GM19397 (cell line): ENCODE data around the gene MACROD2.
"Not testable (repeated sequence)": the region's sequence is repeated elsewhere in the genome, so short reads cannot be mapped to it uniquely, and the experiment has no call there.

Experiments used
- ATAC-seq: cut with Tn5 transposase; IDR thresholded peaks from one replicate; pipeline ENCODE4 v1.9.1; 2021; ENCODE audit warnings: mild to moderate bottlenecking, moderate library complexity; ENCODE audit not compliant: unreplicated experiment

Gene MACROD2

DNA sequence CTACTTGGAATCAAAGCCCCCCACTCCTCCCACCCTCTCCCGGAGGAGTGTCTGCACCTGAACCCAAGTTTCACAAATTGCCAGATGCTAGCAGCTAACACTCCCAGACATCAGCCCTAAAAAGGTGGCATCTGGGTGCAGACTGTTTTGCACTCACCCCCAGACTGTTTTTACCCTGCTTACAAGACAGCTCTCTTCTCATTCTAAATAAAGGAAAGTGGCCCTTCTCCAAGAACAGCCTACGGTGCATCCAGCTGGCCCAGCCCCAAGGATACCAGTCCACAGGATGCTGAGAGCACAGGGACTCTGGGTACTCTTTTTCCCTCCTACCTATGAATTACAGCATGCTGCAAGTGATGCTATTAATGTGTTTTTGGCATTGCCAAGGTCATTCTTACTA, 1184.1 kb downstream of the MACROD2 start:
- ATAC-seq, result no peak

DNA sequence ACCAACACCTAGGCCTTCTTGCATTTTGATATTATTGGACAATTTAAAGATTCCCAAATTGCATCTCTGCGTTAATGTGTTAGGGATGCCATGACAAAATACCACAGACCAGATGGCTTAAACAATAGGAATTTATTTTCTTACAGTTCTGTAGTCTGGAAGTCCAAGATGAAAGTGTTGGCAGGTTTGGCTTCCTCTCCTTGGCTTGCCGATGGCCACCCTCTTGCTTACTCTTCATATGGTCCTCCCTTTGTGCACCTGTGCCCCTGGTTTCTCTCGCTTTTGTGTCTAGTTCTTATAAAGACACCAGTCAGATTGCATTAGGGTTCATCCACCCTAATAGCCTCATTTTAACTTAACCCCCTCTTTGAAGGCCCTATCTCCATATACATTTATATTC, 1184.5 kb downstream of the MACROD2 start:
- no peak for ATAC-seq

DNA sequence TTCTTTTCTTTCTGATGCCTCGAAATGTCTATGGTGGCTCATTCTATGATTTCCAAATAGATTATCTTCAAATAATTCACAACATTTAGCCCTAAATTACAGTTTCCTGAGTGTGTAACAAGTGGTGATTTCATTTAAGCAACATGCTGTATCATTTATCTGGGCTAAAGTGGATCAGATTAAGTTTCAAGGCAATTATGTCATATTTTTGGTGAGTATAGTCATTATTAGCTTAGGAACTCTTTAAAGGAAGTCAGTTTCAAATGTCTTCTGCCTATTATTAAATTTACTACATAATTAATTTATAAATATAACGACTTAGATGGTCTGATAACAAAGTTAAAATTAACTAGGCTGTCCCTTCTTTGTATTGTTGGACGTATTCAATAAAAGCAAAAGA, 1190.0 kb downstream of the MACROD2 start:
- no peak for ATAC-seq

DNA sequence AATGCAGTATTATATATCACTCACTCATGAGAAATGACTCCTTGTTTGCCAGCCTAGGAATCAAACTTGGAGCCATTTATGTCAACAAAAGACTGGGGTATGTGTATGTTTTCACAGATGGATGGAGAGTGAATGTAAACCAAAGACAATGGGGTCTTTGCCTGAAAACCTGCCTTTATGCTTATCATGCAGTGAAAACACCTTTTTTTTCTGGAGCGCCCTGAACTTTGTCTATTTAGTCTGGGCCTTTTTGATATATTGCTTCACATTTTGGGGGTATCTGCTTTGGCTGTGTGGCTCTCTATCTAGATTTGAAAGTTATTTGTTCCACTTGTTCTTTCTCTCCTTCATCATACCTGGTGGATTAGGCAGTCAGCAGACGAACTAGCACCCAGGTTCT, 1190.6 kb downstream of the MACROD2 start:
- ATAC-seq, result no peak

DNA sequence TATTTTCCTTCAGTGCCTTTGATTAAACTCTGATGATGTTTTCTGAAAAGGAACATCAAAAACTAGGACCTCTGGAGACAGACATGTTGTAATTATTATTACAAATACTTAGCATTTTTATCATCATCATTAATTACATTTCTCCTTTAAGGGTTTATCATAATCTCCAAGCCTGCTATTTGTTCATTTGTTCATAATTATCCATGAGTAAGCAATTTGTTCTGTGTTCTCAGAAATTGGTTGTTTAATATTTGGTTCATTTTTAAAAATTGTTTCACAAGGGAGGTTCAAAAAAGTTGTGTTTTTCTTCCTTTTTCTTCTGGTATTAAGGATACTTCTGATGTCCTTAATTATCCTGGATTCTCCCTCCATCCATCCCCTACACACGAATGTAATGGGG, 1192.3 kb downstream of the MACROD2 start:
- no peak for ATAC-seq

DNA sequence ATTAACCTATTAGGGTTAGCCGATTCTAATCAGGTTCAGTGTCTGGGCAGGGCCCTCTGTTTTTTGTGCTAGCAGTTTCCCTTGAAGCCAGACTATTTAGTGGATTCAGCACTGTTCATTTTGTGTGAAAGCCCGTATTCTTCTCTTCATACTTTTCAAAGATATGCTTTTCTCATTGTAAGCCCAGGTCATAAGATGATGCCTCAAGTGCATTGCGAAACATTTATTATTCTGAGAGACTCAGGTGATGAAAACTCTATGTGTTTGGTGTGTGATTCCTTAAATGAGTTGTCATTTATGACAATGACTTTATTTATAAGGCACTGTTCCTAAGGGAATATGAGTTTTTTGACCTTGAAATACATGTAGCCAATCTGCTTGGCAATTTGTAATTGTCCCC, 1193.1 kb downstream of the MACROD2 start:
- no peak for ATAC-seq

DNA sequence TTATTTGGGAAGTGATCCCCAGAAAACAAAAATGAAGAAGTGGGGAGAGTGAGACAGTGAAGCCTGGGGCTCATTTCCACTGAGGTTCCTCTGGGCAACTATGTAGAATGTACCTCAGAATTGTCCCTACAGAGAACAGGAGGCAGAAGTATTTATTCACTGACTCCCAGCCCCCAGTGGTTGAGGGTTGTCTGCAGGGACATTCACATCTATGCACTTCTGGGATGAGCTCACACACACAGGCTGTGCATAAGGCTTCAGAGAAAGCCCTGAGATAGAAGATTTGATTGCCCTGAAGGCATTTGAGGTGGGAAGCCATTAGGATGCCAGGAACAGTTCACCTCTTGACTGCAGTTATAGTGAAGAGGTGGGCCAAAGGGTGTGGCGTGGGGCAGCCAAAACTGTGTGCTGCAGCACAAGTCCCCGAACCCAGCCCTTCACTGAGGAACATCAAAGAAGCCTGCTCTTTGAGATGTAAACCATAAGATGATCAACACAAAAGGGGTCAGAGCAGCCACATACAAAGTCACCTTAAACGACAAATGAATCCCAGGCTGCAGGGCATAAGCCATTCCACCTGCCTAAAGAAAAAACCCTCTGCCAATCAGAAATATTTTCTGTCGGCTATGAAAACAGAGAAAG, 1195.9 kb downstream of the MACROD2 start:
- ATAC-seq, result no peak

DNA sequence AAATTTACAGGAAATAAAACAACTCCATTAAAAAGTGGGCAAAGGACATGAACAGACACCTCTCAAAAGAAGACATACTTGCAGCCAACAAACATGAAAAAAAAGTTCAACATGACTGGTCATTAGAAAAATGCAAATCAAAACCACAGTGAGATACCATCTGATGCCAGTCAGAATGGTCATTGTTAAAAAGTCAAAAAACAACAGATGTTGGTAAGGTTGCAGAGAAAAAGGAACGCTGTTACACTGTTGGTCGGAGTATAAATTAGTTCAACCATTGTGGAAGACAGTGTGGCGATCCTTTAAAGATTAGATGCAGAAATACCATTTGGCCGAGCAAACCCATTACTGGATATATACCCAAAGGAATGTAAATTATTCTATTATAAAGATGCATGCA, 1200.1 kb downstream of the MACROD2 start:
- no peak for ATAC-seq

DNA sequence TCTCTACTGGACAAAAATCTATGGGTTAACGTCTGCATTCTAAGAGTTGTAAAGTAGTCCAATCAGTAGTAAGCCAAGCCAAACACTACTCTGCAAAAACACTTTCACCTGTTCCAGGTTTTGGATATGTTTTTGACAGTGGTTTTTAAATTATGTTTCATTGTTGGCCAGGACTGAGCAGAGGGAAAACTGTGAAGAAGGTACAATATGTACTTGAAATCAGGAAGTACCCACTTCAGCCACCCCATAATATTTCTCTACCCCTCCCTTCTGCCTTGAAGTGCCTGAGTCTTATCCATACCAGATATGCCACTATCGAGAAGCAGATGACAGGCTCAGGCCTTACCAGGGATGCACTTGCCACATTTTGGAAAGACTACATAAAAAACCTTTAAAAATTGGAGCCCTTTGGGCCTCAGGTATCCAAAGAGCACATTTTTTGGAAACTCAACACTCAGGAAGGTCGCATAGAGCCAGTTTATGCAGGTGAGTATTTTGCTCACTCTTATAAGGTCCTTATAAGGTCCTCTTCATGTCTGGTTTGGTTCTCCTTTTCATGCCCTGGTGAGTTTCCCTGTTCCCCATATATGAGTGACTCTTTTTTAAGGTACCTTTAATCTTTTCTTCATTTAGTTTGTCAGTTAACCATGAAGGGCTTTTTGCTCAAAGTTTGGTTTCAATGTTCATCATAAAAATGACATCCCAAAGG, 1201.4 kb downstream of the MACROD2 start:
- no peak for ATAC-seq

DNA sequence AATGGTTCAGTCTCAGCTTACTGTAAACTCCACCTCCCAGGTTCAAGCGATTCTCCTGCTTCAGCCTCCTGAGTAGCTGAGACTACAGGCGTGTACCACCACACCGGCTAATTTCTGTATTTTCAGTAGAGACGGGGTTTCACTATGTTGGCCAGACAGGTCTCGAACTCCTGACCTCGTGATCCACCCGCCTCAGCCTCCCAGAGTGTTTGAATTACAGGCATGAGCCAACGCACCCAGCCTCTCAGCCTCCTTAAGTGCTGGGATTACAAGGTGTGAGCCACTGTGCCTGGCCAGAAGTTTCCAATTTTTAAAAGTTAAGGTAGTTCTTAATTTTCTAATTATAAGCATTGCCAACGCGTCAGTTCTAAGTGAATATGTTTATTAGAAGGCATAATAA, 1202.7 kb downstream of the MACROD2 start:
- not testable (repeated sequence) for ATAC-seq

DNA sequence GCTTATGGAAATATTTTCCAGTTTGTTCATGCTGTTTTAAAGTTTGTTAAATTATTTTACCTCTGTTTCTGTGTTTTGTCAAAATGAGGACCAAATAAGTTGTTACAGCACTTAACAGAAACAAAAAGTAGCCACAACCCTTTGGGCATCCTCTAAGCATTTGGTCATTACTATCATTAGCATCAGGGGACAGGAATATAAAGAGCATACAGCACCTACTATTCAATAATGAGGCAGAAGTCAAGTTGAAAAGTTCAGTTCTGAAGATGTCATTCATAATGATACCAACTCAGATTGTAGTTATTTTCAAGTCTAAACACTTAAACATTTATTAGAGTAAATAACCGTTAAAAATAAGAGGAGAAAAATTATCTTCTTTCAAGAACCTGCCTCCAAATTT, 1204.4 kb downstream of the MACROD2 start:
- no peak for ATAC-seq

DNA sequence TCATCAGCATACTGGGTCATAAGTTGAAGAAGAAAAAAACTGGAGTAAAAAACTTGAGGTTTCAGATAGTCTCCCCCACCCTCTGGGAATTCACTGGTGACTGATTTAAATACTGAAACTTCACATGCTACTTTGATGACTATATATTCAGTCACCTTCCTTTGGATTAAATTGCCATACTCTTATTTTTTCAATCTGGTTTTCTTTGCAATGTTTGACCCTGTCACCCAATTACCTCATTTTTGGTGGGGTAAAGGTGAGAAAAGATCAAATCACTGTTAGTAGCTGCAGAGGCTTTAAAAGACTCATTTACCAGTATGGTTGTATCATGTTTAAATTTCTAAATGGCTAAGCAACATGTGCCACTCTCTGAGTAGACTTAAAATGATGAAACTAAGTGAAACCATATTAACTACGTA, 1204.8 kb downstream of the MACROD2 start:
- no peak for ATAC-seq

DNA sequence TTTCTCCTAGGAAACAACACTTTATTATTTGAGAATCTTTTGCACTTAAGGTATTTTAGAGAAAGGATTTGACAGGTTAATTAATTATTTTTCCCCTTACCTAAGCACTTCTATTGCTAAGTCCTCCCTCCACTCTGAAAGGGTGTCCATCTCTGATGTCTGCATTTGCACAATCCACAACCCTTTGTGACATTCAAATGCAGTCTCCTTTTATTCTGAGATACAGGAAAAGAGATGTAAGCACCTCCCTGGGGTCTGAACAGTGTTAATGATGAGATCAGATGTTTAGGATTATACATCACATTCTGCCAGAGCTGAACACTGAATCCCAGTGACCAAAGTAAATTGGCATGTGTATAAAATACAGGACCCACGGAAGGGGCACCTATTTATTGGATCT, 1206.3 kb downstream of the MACROD2 start:
- no peak for ATAC-seq

DNA sequence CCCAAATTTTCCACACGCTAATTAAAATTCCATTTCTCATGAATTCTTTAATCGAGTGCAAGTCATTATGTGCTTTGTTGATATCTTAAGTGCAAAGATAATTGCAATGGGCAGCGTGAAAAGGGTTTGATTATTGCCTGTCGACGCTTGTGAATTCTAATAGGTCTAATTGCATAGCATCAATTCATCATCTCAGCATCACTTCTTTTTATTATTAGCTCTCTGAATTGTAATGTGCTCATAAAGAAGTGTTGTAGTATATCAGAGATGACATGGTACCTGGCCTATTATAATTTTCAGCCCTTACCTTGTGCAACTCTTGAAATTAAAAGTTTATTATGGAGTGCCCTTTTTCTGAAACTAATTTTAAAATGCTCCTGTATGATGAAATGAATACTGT, 1208.9 kb downstream of the MACROD2 start:
- ATAC-seq, result no peak

DNA sequence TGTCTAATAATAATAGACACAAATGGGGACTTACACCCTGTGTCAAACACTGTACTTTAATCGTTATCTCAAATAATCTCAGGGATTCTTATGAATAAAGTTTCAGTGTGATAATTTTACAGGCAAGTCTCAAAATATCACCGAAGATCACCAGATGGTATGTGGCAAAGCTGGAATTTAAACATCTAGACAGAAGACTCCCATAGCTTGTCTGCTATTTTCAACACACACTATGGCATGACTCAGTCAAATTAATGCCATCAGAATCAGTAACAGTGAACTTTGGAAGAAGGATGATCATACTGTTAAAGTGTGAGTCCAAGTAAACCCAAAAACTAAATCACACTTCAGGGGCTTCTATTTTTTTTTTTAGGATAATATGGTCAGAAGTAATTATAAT, 1209.7 kb downstream of the MACROD2 start:
- ATAC-seq, result no peak

DNA sequence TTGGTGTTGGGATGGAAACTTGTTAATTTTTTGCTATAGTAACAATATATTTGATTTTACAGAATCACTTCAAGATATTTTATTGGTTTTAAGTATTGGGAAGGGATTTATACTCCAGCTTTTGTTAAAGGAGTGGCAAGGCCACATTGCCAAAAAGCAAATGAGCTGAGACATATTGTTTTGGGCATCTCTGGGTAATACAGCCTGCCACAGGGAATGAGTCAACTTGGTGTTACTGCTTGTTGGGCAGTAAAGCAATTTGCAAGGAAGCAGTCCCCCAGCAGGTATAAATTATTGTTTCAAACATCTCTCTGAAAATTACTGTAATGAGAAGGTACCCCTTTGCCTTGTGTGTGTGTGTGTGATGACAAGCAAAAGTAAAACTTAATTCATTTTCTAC, 1210.4 kb downstream of the MACROD2 start:
- no peak for ATAC-seq

DNA sequence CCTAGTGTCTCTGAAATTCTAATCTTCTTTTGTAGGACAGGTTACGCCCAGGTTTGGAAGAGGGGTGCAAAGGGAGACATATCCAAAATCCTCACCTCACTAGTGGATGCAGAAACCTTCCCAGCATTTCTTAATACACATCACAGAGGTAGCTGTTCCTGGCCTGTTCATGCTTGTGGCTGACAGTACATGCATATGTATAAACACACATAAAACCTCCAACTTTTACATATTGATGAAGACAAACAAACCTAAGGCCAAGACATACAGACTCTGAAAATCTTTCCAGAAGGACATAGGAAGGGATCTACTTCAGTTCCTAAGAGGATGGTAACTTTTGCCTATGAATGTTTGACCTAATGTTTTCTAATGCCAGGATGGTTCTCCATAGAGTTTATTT, 1214.2 kb downstream of the MACROD2 start:
- ATAC-seq, result no peak

DNA sequence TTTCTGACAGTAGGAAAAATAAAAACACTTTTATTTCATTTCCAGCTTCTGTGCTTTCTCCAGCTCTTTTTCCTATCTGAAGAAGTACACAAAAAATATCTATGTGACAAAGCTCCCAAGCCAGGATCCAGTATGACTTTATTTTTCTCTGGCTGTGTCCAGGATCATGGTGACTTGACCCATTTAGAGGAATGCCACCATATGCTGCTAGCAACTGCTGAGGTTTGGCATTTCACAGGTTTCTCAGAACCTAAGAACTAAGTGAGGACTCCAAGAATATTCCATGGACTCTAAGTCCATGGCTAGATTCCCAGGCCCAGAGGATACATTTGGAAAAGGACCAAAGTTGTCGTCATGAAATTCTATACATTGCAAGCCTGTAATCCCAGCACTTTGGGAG, 1218.7 kb downstream of the MACROD2 start:
- no peak for ATAC-seq

DNA sequence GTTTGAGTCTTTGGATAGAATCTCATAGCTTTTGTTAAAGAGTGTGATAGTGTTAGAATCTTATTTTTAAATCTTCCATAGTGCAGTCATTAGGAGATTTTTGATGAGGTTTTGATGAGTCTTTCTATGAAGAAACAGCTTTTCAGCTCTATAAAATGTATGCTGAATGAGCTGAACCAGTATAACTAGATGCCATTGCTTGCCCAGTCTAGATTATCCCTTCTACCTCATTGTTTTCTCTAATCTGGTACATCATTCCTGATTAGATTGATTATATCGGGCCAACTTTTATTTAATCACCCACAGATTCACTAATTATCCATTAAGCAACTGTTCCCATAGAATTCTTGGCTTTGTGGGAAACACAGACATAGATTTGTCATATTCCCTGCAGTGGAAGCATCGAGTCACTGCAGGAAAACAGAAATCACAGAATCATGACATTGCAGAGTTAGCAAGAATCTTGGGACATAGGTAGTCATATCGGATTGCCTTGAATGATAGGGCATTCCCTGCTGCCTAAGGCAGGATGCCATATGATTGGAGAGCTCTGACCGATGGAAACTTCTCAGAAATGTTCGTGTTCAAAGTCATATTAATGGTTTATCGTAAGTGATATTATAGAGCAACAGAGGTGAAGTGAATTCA, 1224.8 kb downstream of the MACROD2 start:
- ATAC-seq, result no peak

DNA sequence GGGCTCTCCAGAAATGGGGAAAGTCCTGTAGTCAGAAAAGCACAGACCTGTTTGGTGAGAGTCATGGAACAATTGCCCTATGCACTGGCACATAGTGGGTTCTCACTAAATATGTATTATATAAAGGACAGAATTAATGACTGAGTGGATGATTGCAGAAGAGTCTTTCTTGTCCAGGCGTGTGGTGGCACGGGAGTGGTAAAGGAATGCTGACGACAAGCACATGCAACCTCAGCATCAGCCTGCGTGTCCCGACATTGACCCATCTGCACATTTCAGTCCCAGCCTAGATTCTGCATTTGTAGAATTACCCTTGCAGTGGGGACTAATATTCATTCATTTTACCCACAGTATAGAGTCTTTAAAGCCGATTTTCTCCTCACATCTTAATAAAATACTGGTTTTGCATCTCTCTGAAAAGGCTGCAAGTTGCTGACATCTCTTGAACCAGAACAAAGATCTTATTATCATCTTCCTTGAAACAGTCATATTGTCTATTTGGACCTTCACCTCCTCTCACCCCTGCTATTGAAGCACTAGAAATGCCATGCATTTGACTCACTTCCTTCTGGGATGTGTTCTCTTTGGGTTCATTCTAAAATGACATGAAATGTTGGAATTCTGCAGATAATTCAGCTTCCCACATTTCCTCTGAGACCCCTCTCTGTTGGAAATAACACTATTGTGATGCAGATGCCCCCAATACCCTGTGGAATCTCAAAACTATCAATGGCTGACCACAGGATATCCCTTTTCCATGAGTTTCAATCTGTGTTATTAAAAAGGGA, 1225.7 kb downstream of the MACROD2 start:
- ATAC-seq, result no peak

DNA sequence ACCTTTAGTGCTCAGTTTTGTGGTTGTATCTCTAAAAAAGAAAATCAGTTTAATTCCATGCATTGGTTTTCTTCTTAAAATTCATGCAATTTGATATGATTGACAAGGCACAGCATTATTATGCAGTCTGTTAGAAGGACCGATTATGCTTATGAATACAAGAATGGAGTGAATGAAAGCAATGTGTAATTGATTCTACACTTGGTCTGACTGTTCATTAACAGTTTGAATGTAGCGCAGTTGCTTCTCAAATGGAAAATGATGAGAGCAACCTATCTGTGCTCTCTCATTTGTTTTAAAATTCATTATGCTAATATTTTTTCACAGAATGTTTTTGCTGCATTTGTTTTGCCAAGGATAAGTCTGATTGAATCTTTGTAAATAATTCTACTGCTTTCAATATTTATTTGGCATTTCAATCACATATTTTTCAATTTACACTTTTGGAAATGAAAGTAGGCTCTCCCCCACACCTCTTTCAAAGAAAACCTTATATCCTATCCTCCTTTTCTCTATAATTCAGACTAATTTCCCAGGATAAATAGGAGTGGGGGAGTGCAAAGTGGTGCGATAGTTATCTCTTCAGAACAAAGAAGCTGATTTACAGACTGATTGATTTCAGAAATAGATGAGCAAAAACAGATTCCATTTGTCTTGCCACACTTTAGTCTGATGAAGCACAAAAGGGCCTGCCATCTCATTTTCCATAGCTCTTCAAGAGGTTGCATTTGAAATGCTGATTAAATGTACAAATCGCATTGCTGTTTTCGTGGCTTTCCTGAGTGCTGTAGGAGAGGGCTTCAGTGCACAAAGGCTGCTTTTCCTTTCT, 1227.4 kb downstream of the MACROD2 start:
- ATAC-seq, result no peak
